H1 (cell line): ENCODE data around the gene PRLH. TPM values are rescaled to one million over a fixed set of nuclear protein-coding genes. Genes with fewer than 3 reads are reported as not detected.

Source experiments
- CTCF ChIA-PET: fragments of 300-600 bp; sonication (Branson Sonifier 250); formaldehyde crosslinking; loops from one replicate; lab custom pipeline; 2021; ENCODE audit not compliant: partially characterized antibody; lab: Charles Lee
- POLR2A ChIA-PET: fragments of 300-600 bp; sonication (Branson Sonifier 250); formaldehyde crosslinking; loops from one replicate; lab custom pipeline; 2021; ENCODE audit warnings: inconsistent platforms; ENCODE audit not compliant: partially characterized antibody; lab: Charles Lee
- DNase-seq, 2 experiments: peaks; one replicate each; pipeline versions ENCODE4 v3.0.0 to v3.0.0-alpha.2; 2010 to 2022; ENCODE audit warnings: low spot score in 2 of 2, low read depth in 1 of 2, mixed read lengths in 1 of 2
- FAIRE-seq: peaks from 2 replicates; lab custom pipeline; 2011; peaks lifted over from hg19 to GRCh38; lab: Jason Lieb, UNC
- H2AFZ ChIP-seq: 2 replicates; pipeline ENCODE4 v1.8.1; 2012; ENCODE audit warnings: low read length, inconsistent platforms
- H2AK5ac ChIP-seq: 2 replicates; pipeline ENCODE4 v1.6.1; 2013; ENCODE audit warnings: low read depth, low read length
- H2BK120ac ChIP-seq: replicated peaks from 2 replicates; pipeline ENCODE3; 2013; ENCODE audit warnings: low read depth, low read length, inconsistent platforms
- H2BK12ac ChIP-seq: 2 replicates; pipeline ENCODE4 v1.6.1; 2013; ENCODE audit warnings: low read depth, low read length
- H2BK15ac ChIP-seq: 2 replicates; pipeline ENCODE4 v1.6.1; 2013; ENCODE audit warnings: low read length
- H2BK20ac ChIP-seq: 2 replicates; pipeline ENCODE4 v1.6.1; 2013; ENCODE audit warnings: low read length
- H2BK5ac ChIP-seq: 2 replicates; pipeline ENCODE4 v1.6.1; 2013; ENCODE audit warnings: low read depth, low read length
- H3K14ac ChIP-seq: 2 replicates; pipeline ENCODE4 v1.6.1; 2013; ENCODE audit warnings: inconsistent platforms; ENCODE audit not compliant: insufficient read length
- H3K18ac ChIP-seq: 2 replicates; pipeline ENCODE4 v1.6.1; 2013; ENCODE audit warnings: low read length; ENCODE audit errors: extremely low read depth
- H3K23ac ChIP-seq: 2 replicates; pipeline ENCODE4 v1.6.1; 2013; ENCODE audit warnings: inconsistent platforms; ENCODE audit not compliant: insufficient read length
- H3K23me2 ChIP-seq: 2 replicates; pipeline ENCODE4 v1.6.1; 2013; ENCODE audit warnings: low read depth, low read length
- H3K27ac ChIP-seq: 2 replicates; pipeline ENCODE4 v1.6.1; 2011; ENCODE audit warnings: low read depth, low read length, inconsistent platforms
- H3K27me3 ChIP-seq, 4 experiments: replicated peaks in 1 of 4; 1 replicate in 1 of 4; 2 replicates in 3 of 4; pipeline versions ENCODE4 v1.6.1 to v1.8.1; 2011 to 2013; ENCODE audit warnings: low read length in 3 of 4, mild to moderate bottlenecking in 3 of 4, inconsistent platforms in 2 of 4, mixed read lengths in 2 of 4, moderate library complexity in 1 of 4; ENCODE audit not compliant: control insufficient read depth in 3 of 4, insufficient read depth in 3 of 4; ENCODE audit errors: extremely low read depth in 1 of 4
- H3K36me3 ChIP-seq, 4 experiments: 2 replicates each; pipeline versions ENCODE4 v1.6.1 to v1.8.1; 2011 to 2013; ENCODE audit warnings: mild to moderate bottlenecking in 4 of 4, low read length in 3 of 4, moderate library complexity in 2 of 4, control low read depth in 1 of 4, inconsistent platforms in 1 of 4; ENCODE audit not compliant: insufficient read depth in 4 of 4, control insufficient read depth in 2 of 4
- H3K4ac ChIP-seq: replicated peaks from 2 replicates; pipeline ENCODE3; 2013; ENCODE audit warnings: low read length, low read depth, mixed read lengths, inconsistent platforms; ENCODE audit not compliant: insufficient read length
- H3K4me1 ChIP-seq, 4 experiments: replicated peaks in 1 of 4; 1 replicate in 1 of 4; 2 replicates in 3 of 4; pipeline versions ENCODE4 v1.6.1 to v1.8.1; 2011 to 2013; ENCODE audit warnings: low read length in 3 of 4, inconsistent platforms in 2 of 4, mixed read lengths in 1 of 4; ENCODE audit not compliant: insufficient read depth in 4 of 4, control insufficient read depth in 3 of 4
- H3K4me2 ChIP-seq, 2 experiments: 2 replicates each; pipeline versions ENCODE4 v1.6.1 to v1.8.1; 2011 to 2013; ENCODE audit warnings: low read depth in 2 of 2, low read length in 2 of 2, control low read depth in 1 of 2, inconsistent platforms in 1 of 2, mild to moderate bottlenecking in 1 of 2; ENCODE audit not compliant: insufficient read depth in 1 of 2
- H3K4me3 ChIP-seq, 4 experiments: fragments of 200-600, 300-600 bp in 1 of 4; sonication (generic), shearing (Covaris generic), sonication (Bioruptor Twin) in 1 of 4; 2 replicates each; pipeline versions ENCODE4 v1.5.1 to v1.8.1; 2011 to 2016; ENCODE audit warnings: low read length in 4 of 4, low read depth in 3 of 4, control low read depth in 2 of 4, inconsistent platforms in 2 of 4, mild to moderate bottlenecking in 2 of 4, mixed read lengths in 1 of 4, moderate library complexity in 1 of 4; ENCODE audit not compliant: insufficient read depth in 2 of 4; ENCODE audit errors: extremely low read depth in 1 of 4
- H3K56ac ChIP-seq: replicated peaks from 2 replicates; pipeline ENCODE3; 2013; ENCODE audit warnings: low read depth, mild to moderate bottlenecking, mixed read lengths, low read length, inconsistent platforms; ENCODE audit not compliant: insufficient read length
- H3K79me1 ChIP-seq: 2 replicates; pipeline ENCODE4 v1.6.1; 2013; ENCODE audit warnings: low read depth, low read length, control low read depth
- H3K79me2 ChIP-seq, 2 experiments: 2 replicates each; pipeline versions ENCODE4 v1.6.1 to v1.8.1; 2012 to 2013; ENCODE audit warnings: low read length in 2 of 2, mild to moderate bottlenecking in 2 of 2, inconsistent platforms in 1 of 2; ENCODE audit not compliant: insufficient read depth in 2 of 2, control insufficient read depth in 1 of 2
- H3K9ac ChIP-seq, 4 experiments: replicated peaks in 1 of 4; 1 replicate in 1 of 4; 2 replicates in 3 of 4; pipeline versions ENCODE4 v1.6.1 to v1.8.1; 2011 to 2013; ENCODE audit warnings: low read depth in 3 of 4, low read length in 3 of 4, control low read depth in 2 of 4, mild to moderate bottlenecking in 2 of 4, moderate library complexity in 2 of 4, inconsistent platforms in 1 of 4; ENCODE audit errors: extremely low read depth in 1 of 4
- H3K9me3 ChIP-seq, 2 experiments: 2 replicates each; pipeline versions ENCODE4 v1.6.1 to v1.8.1; 2012 to 2013; ENCODE audit warnings: mild to moderate bottlenecking in 2 of 2, moderate library complexity in 2 of 2, control low read depth in 1 of 2, inconsistent platforms in 1 of 2, low read depth in 1 of 2, low read length in 1 of 2, mixed read lengths in 1 of 2; ENCODE audit not compliant: insufficient read depth in 2 of 2
- H4K20me1 ChIP-seq, 2 experiments: replicated peaks in 1 of 2; 2 replicates each; pipeline versions ENCODE3 to v1.8.1; 2011 to 2013; ENCODE audit warnings: inconsistent platforms in 2 of 2, low read length in 2 of 2, mild to moderate bottlenecking in 1 of 2; ENCODE audit not compliant: insufficient read depth in 2 of 2, control insufficient read depth in 1 of 2
- H4K5ac ChIP-seq: 2 replicates; pipeline ENCODE4 v1.6.1; 2013; ENCODE audit warnings: low read length, low read depth, mixed read lengths, inconsistent platforms; ENCODE audit not compliant: insufficient read length
- H4K8ac ChIP-seq: 2 replicates; pipeline ENCODE4 v1.8.0; 2013; ENCODE audit warnings: mild to moderate bottlenecking, moderate library complexity, low read length, inconsistent platforms; ENCODE audit not compliant: insufficient read depth; ENCODE audit errors: extremely low read depth
- H4K91ac ChIP-seq: replicated peaks from 2 replicates; pipeline ENCODE3; 2013; ENCODE audit warnings: low read length, mixed read lengths, inconsistent platforms; ENCODE audit not compliant: insufficient read length
- BRCA1 ChIP-seq: IDR thresholded peaks from 2 replicates; pipeline ENCODE4 v1.6.1; 2012; ENCODE audit warnings: low read depth, low read length, improper control_type of control experiment
- CREB1 ChIP-seq: IDR thresholded peaks from 2 replicates; pipeline ENCODE4 v1.6.1; 2012; ENCODE audit warnings: inconsistent platforms
- E2F6 ChIP-seq: IDR thresholded peaks from 2 replicates; pipeline ENCODE4 v1.6.1; 2012; ENCODE audit warnings: inconsistent platforms
- WGBS, 2 experiments: shearing (Covaris generic) in 1 of 2; methylation state at CpG; one replicate each; pipeline versions ENCODE4 v1.1.6 to v1.1.7; 2013 to 2015; ENCODE audit warnings: low lambda C conversion rate in 2 of 2, mixed read lengths in 2 of 2, inconsistent platforms in 1 of 2, low coverage in 1 of 2, missing lambda C conversion rate in 1 of 2; ENCODE audit not compliant: insufficient replicate concordance in 2 of 2, insufficient coverage in 1 of 2, insufficient read length in 1 of 2; ENCODE audit errors: extremely low coverage in 1 of 2, missing lambda C conversion rate in 1 of 2; 5-methylcytosine and 5-hydroxymethylcytosine counted together
- polyA plus RNA-seq, 7 experiments: library from polyadenylated mRNA; depleted of rRNA in 3 of 7; stranded (reverse) in 5 of 7; unstranded in 2 of 7; fragments of >200 nt in 5 of 7; fragments of 200-250 nt in 2 of 7; gene quantifications; 1 replicate in 5 of 7; 2 replicates in 1 of 7; 4 replicates in 1 of 7; pipeline versions ENCODE4 v1.2.1 to v1.2.3, GENCODE V29; 2011 to 2013; ENCODE audit warnings: missing spikeins in 2 of 7, mixed read lengths in 2 of 7
- total RNA-seq: library from RNA; stranded (reverse); fragmentation: NEBNext Ultra II Directional; extraction: Animal tissue kit (Norgen Biotek cat#: 25700); gene quantifications from 2 replicates; pipeline ENCODE4 v1.2.1, GENCODE V29; 2021
- TF ChIP-seq, protein P1 (sequence below): IDR thresholded peaks from 2 replicates; pipeline ENCODE4 v1.6.1; 2012; ENCODE audit warnings: inconsistent platforms
- TF ChIP-seq, protein P2 (sequence below): IDR thresholded peaks from 2 replicates; pipeline ENCODE4 v1.6.1; 2011; ENCODE audit warnings: low read length, improper control_type of control experiment

PRLH gene
- total and polyA plus RNA-seq, 2 of the 8 experiments (the other 6 are each of a cell fraction or from before 2014, with no cell fraction given), result not detected

DNA sequence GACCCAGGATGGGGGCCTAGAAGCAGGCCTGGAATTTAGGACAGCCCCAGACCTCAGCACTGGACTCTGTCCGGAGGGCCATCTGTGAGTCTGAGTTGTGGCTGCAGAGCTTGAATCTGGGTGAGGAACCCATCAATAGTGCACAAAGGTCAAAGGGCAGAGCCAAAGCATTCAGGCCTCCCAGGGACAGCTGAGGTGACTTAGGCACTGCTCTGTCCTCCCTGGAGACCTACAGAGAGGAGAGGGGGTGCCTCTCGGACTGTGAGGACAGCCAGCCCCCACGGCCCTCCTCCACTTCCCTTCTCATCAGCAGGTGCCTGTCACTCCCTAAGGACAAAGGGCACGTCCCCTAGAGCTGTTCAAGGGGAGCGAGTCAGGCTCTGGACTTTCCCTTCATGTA lies 25.1 kb upstream of the PRLH start:
- Histone ChIP-seq H3K9me3 (no peaks in the 10 kb centered on the region; a peak in 1 of 4 replicates), H3K56ac (no peak overlapping the region), H2BK12ac (no peak overlapping the region), H3K4ac (no peak overlapping the region), H3K36me3 (0 out of 8 replicates have a peak, but pooled peaks cover 0 to 3% (median 0%) of the 10 kb centered on the region in 4 experiments), H3K27me3 (no peaks in the 10 kb centered on the region), H2BK15ac (no peak overlapping the region), H3K9ac (no peak overlapping the region), H2BK20ac (no peak overlapping the region), H3K4me1 (no peaks in the 10 kb centered on the region; a peak in 1 of 7 replicates), H4K91ac (no peak overlapping the region), H3K23ac (no peak overlapping the region), H2AK5ac (no peak overlapping the region), H4K5ac (no peak overlapping the region), H3K79me2 (no peaks in the 10 kb centered on the region), H2BK120ac (no peak overlapping the region), H3K4me2 (no peak overlapping the region), H3K79me1 (no peaks in the 10 kb centered on the region), H2BK5ac (no peak overlapping the region), H3K27ac (no peak overlapping the region), H4K20me1 (peaks cover 0 to 2% of the 10 kb centered on the region in 2 experiments), H3K18ac (no peak overlapping the region), H2AFZ (no peak overlapping the region), H3K23me2 (no peaks in the 10 kb centered on the region), H4K8ac (no peak overlapping the region), H3K4me3 (no peak overlapping the region), H3K14ac (no peak overlapping the region)
- TF ChIP-seq BRCA1 (no peak), E2F6 (no peak), CREB1 (no peak)
- TF ChIP-seq, protein P1, sequence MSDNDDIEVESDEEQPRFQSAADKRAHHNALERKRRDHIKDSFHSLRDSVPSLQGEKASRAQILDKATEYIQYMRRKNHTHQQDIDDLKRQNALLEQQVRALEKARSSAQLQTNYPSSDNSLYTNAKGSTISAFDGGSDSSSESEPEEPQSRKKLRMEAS, result no peak
- TF ChIP-seq, protein P2, sequence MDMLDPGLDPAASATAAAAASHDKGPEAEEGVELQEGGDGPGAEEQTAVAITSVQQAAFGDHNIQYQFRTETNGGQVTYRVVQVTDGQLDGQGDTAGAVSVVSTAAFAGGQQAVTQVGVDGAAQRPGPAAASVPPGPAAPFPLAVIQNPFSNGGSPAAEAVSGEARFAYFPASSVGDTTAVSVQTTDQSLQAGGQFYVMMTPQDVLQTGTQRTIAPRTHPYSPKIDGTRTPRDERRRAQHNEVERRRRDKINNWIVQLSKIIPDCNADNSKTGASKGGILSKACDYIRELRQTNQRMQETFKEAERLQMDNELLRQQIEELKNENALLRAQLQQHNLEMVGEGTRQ, result no peak
- CTCF ChIA-PET, result interaction anchor here (0.8 to 3.6 kb wide), 11 partner anchors 9 to 204 kb away, joined by 3 to 12 read pairs (median 4); no protein-coding TSS in a partner anchor
- no peak for FAIRE-seq
- WGBS, 2 experiments, result 95% methylated on average over 4 of the region's 5 CpGs; no CpG with 5 or more reads in 1 of the 2 experiments
- POLR2A ChIA-PET, result interaction anchor here (1.5 kb wide), 1 partner anchor 11 kb away, joined by 4 read pairs; no protein-coding TSS in a partner anchor
- no peak for DNase-seq
